ENCODE measurements around the gene WDR12. TPM values are rescaled to one million over a fixed set of nuclear protein-coding genes. Genes with fewer than 3 reads are reported as not detected.

The WDR12 gene
- total and polyA plus RNA-seq, 9 of the 15 experiments (the other 6 are each of a cell fraction or from before 2014, with no cell fraction given), result 109 to 554 (median 174) TPM

DNA sequence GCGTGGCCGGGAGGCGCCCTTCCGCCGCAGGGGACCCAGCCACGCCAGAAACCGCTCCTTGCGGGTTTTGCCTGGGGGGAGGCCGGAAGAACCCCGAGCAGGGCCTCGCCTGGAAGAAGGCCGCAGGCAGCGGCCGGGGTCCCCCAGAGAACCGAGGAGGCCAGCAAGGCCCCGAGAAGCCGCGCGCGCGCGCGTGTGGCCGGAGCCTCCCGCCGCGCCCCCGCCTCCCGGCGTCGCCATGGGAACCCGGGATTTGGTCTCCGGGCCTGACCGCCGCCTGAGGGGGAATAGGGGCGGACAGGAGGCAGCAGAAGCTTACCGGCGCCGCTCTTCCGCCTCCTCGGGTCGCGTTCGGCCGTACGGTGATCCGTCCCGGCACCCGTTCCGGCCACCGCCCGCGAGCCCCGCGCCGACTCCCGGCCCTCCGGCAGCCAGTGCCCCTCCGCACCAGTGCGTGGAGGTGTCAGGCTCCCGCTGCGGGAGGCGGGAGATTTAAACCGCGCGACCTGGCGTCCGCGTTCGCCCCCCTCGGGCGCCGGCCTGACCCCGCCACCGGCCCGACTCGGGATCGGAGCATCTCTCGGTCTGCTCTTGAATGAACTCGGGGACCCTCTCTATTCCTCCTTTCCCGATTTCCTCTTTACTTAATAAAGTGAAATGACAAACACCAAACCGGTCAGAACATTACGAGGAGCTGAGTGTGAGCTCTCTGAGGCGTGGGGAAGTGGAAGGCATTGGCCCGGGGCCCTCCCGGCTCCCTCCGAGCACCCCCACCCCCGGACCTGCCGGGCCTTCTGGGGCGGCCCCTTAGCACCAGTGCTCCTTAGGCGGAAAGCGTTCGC, 40.0 kb downstream of the WDR12 start, which contains the start of gene ICA1L (continued):
- TF ChIP-seq, protein P1, sequence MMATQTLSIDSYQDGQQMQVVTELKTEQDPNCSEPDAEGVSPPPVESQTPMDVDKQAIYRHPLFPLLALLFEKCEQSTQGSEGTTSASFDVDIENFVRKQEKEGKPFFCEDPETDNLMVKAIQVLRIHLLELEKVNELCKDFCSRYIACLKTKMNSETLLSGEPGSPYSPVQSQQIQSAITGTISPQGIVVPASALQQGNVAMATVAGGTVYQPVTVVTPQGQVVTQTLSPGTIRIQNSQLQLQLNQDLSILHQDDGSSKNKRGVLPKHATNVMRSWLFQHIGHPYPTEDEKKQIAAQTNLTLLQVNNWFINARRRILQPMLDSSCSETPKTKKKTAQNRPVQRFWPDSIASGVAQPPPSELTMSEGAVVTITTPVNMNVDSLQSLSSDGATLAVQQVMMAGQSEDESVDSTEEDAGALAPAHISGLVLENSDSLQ (IDR thresholded peaks at IDR 0.05), result no peak
- TF ChIP-seq RBBP5 (IDR thresholded peaks at IDR 0.05; ENCODE audit: borderline replicate concordance, insufficient read depth, low read length, poor library complexity, severe bottlenecking), result peak; percentile 95
- TF ChIP-seq FOXP1 (CRISPR knock-in tag; IDR thresholded peaks at IDR 0.05), result no peak
- peak; percentile 50 to 57; a peak in 3 of 4 replicates for TF ChIP-seq MAZ (CRISPR knock-in tag; conservative IDR thresholded peaks at IDR 0.05 in 1 of 2, IDR thresholded peaks at IDR 0.05 in 1 of 2)
- no peak for TF ChIP-seq CBFB (CRISPR knock-in tag; IDR thresholded peaks at IDR 0.05)
- no peak for TF ChIP-seq ZKSCAN8 (CRISPR knock-in tag; IDR thresholded peaks at IDR 0.05)
- TF ChIP-seq CCAR2 (IDR thresholded peaks at IDR 0.05; ENCODE audit: low read depth, low read length), result no peak
- TF ChIP-seq ZKSCAN1 (IDR thresholded peaks at IDR 0.05; ENCODE audit: low read depth, low read length), result no peak
- peak; percentile 37; the same call in 1 of the 2 replicates for TF ChIP-seq EP400 (IDR thresholded peaks at IDR 0.05)
- TF ChIP-seq MXI1 (IDR thresholded peaks at IDR 0.05; ENCODE audit: low read depth, low read length), result 0 out of 2 replicates have a peak, but pooled peaks have one; percentile 41
- TF ChIP-seq CHCHD3 (CRISPR knock-in tag; IDR thresholded peaks at IDR 0.05), result no peak
- TF ChIP-seq RAD21 (CRISPR knock-in tag; conservative IDR thresholded peaks at IDR 0.05 in 1 of 2, IDR thresholded peaks at IDR 0.05 in 1 of 2), result no peak; a peak in 1 of 4 replicates
- no peak for TF ChIP-seq ZNF408 (CRISPR knock-in tag; IDR thresholded peaks at IDR 0.05; ENCODE audit: low read depth)
- TF ChIP-seq, protein P2, sequence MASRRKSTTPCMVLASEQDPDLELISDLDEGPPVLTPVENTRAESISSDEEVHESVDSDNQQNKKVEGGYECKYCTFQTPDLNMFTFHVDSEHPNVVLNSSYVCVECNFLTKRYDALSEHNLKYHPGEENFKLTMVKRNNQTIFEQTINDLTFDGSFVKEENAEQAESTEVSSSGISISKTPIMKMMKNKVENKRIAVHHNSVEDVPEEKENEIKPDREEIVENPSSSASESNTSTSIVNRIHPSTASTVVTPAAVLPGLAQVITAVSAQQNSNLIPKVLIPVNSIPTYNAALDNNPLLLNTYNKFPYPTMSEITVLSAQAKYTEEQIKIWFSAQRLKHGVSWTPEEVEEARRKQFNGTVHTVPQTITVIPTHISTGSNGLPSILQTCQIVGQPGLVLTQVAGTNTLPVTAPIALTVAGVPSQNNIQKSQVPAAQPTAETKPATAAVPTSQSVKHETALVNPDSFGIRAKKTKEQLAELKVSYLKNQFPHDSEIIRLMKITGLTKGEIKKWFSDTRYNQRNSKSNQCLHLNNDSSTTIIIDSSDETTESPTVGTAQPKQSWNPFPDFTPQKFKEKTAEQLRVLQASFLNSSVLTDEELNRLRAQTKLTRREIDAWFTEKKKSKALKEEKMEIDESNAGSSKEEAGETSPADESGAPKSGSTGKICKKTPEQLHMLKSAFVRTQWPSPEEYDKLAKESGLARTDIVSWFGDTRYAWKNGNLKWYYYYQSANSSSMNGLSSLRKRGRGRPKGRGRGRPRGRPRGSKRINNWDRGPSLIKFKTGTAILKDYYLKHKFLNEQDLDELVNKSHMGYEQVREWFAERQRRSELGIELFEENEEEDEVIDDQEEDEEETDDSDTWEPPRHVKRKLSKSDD (conservative IDR thresholded peaks at IDR 0.05; ENCODE audit: low read length), result no peak
- TF ChIP-seq ZNF239 (CRISPR knock-in tag; IDR thresholded peaks at IDR 0.05), result no peak
- no peak for TF ChIP-seq ILF3 (IDR thresholded peaks at IDR 0.05; ENCODE audit: borderline replicate concordance)
- TF ChIP-seq ZBTB1 (CRISPR knock-in tag; IDR thresholded peaks at IDR 0.05; ENCODE audit: borderline replicate concordance, low read depth), result peak; percentile 89; the same call in 1 of the 2 replicates
- TF ChIP-seq ATF1 (CRISPR knock-in tag; IDR thresholded peaks at IDR 0.05), result no peak
- TF ChIP-seq ATF1 (tag; IDR thresholded peaks at IDR 0.05), result no peak
- TF ChIP-seq, protein P3, sequence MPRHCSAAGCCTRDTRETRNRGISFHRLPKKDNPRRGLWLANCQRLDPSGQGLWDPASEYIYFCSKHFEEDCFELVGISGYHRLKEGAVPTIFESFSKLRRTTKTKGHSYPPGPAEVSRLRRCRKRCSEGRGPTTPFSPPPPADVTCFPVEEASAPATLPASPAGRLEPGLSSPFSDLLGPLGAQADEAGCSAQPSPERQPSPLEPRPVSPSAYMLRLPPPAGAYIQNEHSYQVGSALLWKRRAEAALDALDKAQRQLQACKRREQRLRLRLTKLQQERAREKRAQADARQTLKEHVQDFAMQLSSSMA (CRISPR knock-in tag; IDR thresholded peaks at IDR 0.05), result no peak

Measured in K562 (cell line).